H1 (cell line): ENCODE results near the gene ZNF366. TPM values are rescaled to one million over a fixed set of nuclear protein-coding genes. Genes with fewer than 3 reads are reported as not detected.

Experiments used
- CTCF ChIA-PET: fragments of 300-600 bp; sonication (Branson Sonifier 250); formaldehyde crosslinking; loops from one replicate; lab custom pipeline; 2021; ENCODE audit not compliant: partially characterized antibody; lab: Charles Lee
- POLR2A ChIA-PET: fragments of 300-600 bp; sonication (Branson Sonifier 250); formaldehyde crosslinking; loops from one replicate; lab custom pipeline; 2021; ENCODE audit warnings: inconsistent platforms; ENCODE audit not compliant: partially characterized antibody; lab: Charles Lee
- DNase-seq, 2 experiments: peaks; one replicate each; pipeline versions ENCODE4 v3.0.0 to v3.0.0-alpha.2; 2010 to 2022; ENCODE audit warnings: low spot score in 2 of 2, low read depth in 1 of 2, mixed read lengths in 1 of 2
- FAIRE-seq: peaks from 2 replicates; lab custom pipeline; 2011; peaks lifted over from hg19 to GRCh38; lab: Jason Lieb, UNC
- H2AFZ ChIP-seq: 2 replicates; pipeline ENCODE4 v1.8.1; 2012; ENCODE audit warnings: low read length, inconsistent platforms
- H2AK5ac ChIP-seq: 2 replicates; pipeline ENCODE4 v1.6.1; 2013; ENCODE audit warnings: low read depth, low read length
- H2BK120ac ChIP-seq: replicated peaks from 2 replicates; pipeline ENCODE3; 2013; ENCODE audit warnings: low read depth, low read length, inconsistent platforms
- H2BK12ac ChIP-seq: 2 replicates; pipeline ENCODE4 v1.6.1; 2013; ENCODE audit warnings: low read depth, low read length
- H2BK15ac ChIP-seq: 2 replicates; pipeline ENCODE4 v1.6.1; 2013; ENCODE audit warnings: low read length
- H2BK20ac ChIP-seq: 2 replicates; pipeline ENCODE4 v1.6.1; 2013; ENCODE audit warnings: low read length
- H2BK5ac ChIP-seq: 2 replicates; pipeline ENCODE4 v1.6.1; 2013; ENCODE audit warnings: low read depth, low read length
- H3K14ac ChIP-seq: 2 replicates; pipeline ENCODE4 v1.6.1; 2013; ENCODE audit warnings: inconsistent platforms; ENCODE audit not compliant: insufficient read length
- H3K18ac ChIP-seq: 2 replicates; pipeline ENCODE4 v1.6.1; 2013; ENCODE audit warnings: low read length; ENCODE audit errors: extremely low read depth
- H3K23ac ChIP-seq: 2 replicates; pipeline ENCODE4 v1.6.1; 2013; ENCODE audit warnings: inconsistent platforms; ENCODE audit not compliant: insufficient read length
- H3K23me2 ChIP-seq: 2 replicates; pipeline ENCODE4 v1.6.1; 2013; ENCODE audit warnings: low read depth, low read length
- H3K27ac ChIP-seq: 2 replicates; pipeline ENCODE4 v1.6.1; 2011; ENCODE audit warnings: low read depth, low read length, inconsistent platforms
- H3K27me3 ChIP-seq, 4 experiments: replicated peaks in 1 of 4; 1 replicate in 1 of 4; 2 replicates in 3 of 4; pipeline versions ENCODE4 v1.6.1 to v1.8.1; 2011 to 2013; ENCODE audit warnings: low read length in 3 of 4, mild to moderate bottlenecking in 3 of 4, inconsistent platforms in 2 of 4, mixed read lengths in 2 of 4, moderate library complexity in 1 of 4; ENCODE audit not compliant: control insufficient read depth in 3 of 4, insufficient read depth in 3 of 4; ENCODE audit errors: extremely low read depth in 1 of 4
- H3K36me3 ChIP-seq, 4 experiments: 2 replicates each; pipeline versions ENCODE4 v1.6.1 to v1.8.1; 2011 to 2013; ENCODE audit warnings: mild to moderate bottlenecking in 4 of 4, low read length in 3 of 4, moderate library complexity in 2 of 4, control low read depth in 1 of 4, inconsistent platforms in 1 of 4; ENCODE audit not compliant: insufficient read depth in 4 of 4, control insufficient read depth in 2 of 4
- H3K4ac ChIP-seq: replicated peaks from 2 replicates; pipeline ENCODE3; 2013; ENCODE audit warnings: low read length, low read depth, mixed read lengths, inconsistent platforms; ENCODE audit not compliant: insufficient read length
- H3K4me1 ChIP-seq, 4 experiments: replicated peaks in 1 of 4; 1 replicate in 1 of 4; 2 replicates in 3 of 4; pipeline versions ENCODE4 v1.6.1 to v1.8.1; 2011 to 2013; ENCODE audit warnings: low read length in 3 of 4, inconsistent platforms in 2 of 4, mixed read lengths in 1 of 4; ENCODE audit not compliant: insufficient read depth in 4 of 4, control insufficient read depth in 3 of 4
- H3K4me2 ChIP-seq, 2 experiments: 2 replicates each; pipeline versions ENCODE4 v1.6.1 to v1.8.1; 2011 to 2013; ENCODE audit warnings: low read depth in 2 of 2, low read length in 2 of 2, control low read depth in 1 of 2, inconsistent platforms in 1 of 2, mild to moderate bottlenecking in 1 of 2; ENCODE audit not compliant: insufficient read depth in 1 of 2
- H3K4me3 ChIP-seq, 4 experiments: fragments of 200-600, 300-600 bp in 1 of 4; sonication (generic), shearing (Covaris generic), sonication (Bioruptor Twin) in 1 of 4; 2 replicates each; pipeline versions ENCODE4 v1.5.1 to v1.8.1; 2011 to 2016; ENCODE audit warnings: low read length in 4 of 4, low read depth in 3 of 4, control low read depth in 2 of 4, inconsistent platforms in 2 of 4, mild to moderate bottlenecking in 2 of 4, mixed read lengths in 1 of 4, moderate library complexity in 1 of 4; ENCODE audit not compliant: insufficient read depth in 2 of 4; ENCODE audit errors: extremely low read depth in 1 of 4
- H3K56ac ChIP-seq: replicated peaks from 2 replicates; pipeline ENCODE3; 2013; ENCODE audit warnings: low read depth, mild to moderate bottlenecking, mixed read lengths, low read length, inconsistent platforms; ENCODE audit not compliant: insufficient read length
- H3K79me1 ChIP-seq: 2 replicates; pipeline ENCODE4 v1.6.1; 2013; ENCODE audit warnings: low read depth, low read length, control low read depth
- H3K79me2 ChIP-seq, 2 experiments: 2 replicates each; pipeline versions ENCODE4 v1.6.1 to v1.8.1; 2012 to 2013; ENCODE audit warnings: low read length in 2 of 2, mild to moderate bottlenecking in 2 of 2, inconsistent platforms in 1 of 2; ENCODE audit not compliant: insufficient read depth in 2 of 2, control insufficient read depth in 1 of 2
- H3K9ac ChIP-seq, 4 experiments: replicated peaks in 1 of 4; 1 replicate in 1 of 4; 2 replicates in 3 of 4; pipeline versions ENCODE4 v1.6.1 to v1.8.1; 2011 to 2013; ENCODE audit warnings: low read depth in 3 of 4, low read length in 3 of 4, control low read depth in 2 of 4, mild to moderate bottlenecking in 2 of 4, moderate library complexity in 2 of 4, inconsistent platforms in 1 of 4; ENCODE audit errors: extremely low read depth in 1 of 4
- H3K9me3 ChIP-seq, 2 experiments: 2 replicates each; pipeline versions ENCODE4 v1.6.1 to v1.8.1; 2012 to 2013; ENCODE audit warnings: mild to moderate bottlenecking in 2 of 2, moderate library complexity in 2 of 2, control low read depth in 1 of 2, inconsistent platforms in 1 of 2, low read depth in 1 of 2, low read length in 1 of 2, mixed read lengths in 1 of 2; ENCODE audit not compliant: insufficient read depth in 2 of 2
- H4K20me1 ChIP-seq, 2 experiments: replicated peaks in 1 of 2; 2 replicates each; pipeline versions ENCODE3 to v1.8.1; 2011 to 2013; ENCODE audit warnings: inconsistent platforms in 2 of 2, low read length in 2 of 2, mild to moderate bottlenecking in 1 of 2; ENCODE audit not compliant: insufficient read depth in 2 of 2, control insufficient read depth in 1 of 2
- H4K5ac ChIP-seq: 2 replicates; pipeline ENCODE4 v1.6.1; 2013; ENCODE audit warnings: low read length, low read depth, mixed read lengths, inconsistent platforms; ENCODE audit not compliant: insufficient read length
- H4K8ac ChIP-seq: 2 replicates; pipeline ENCODE4 v1.8.0; 2013; ENCODE audit warnings: mild to moderate bottlenecking, moderate library complexity, low read length, inconsistent platforms; ENCODE audit not compliant: insufficient read depth; ENCODE audit errors: extremely low read depth
- H4K91ac ChIP-seq: replicated peaks from 2 replicates; pipeline ENCODE3; 2013; ENCODE audit warnings: low read length, mixed read lengths, inconsistent platforms; ENCODE audit not compliant: insufficient read length
- ASH2L ChIP-seq: fragments of 200-600, 300-600 bp; sonication (generic); IDR thresholded peaks from one replicate; pipeline ENCODE4 v1.7.1; 2017; ENCODE audit warnings: low read length
- CBX8 ChIP-seq: fragments of 300-800, 300-1000 bp; sonication (generic); IDR thresholded peaks from 2 replicates; pipeline ENCODE4 v1.7.1; 2016; ENCODE audit warnings: low read depth, low read length, borderline replicate concordance
- CHD1 ChIP-seq: IDR thresholded peaks from 2 replicates; pipeline ENCODE4 v1.6.1; 2012; ENCODE audit warnings: low read depth, low read length, improper control_type of control experiment
- EGR1 ChIP-seq: IDR thresholded peaks from 2 replicates; pipeline ENCODE4 v1.6.1; 2011; ENCODE audit warnings: low read depth, low read length, borderline replicate concordance
- GTF2F1 ChIP-seq: IDR thresholded peaks from 2 replicates; pipeline ENCODE4 v1.6.1; 2012; ENCODE audit warnings: low read depth, low read length, improper control_type of control experiment, borderline replicate concordance
- JUN ChIP-seq: IDR thresholded peaks from 2 replicates; pipeline ENCODE4 v1.6.1; 2011; ENCODE audit warnings: low read depth, mild to moderate bottlenecking, improper control_type of control experiment, low read length
- MAFK ChIP-seq: IDR thresholded peaks from 2 replicates; pipeline ENCODE4 v1.6.1; 2012; ENCODE audit warnings: low read depth, mild to moderate bottlenecking, improper control_type of control experiment, low read length
- MAX ChIP-seq: IDR thresholded peaks from 2 replicates; pipeline ENCODE4 v1.6.1; 2012; ENCODE audit warnings: inconsistent platforms
- RFX5 ChIP-seq: IDR thresholded peaks from 2 replicates; pipeline ENCODE4 v1.6.1; 2011; ENCODE audit warnings: low read depth, low read length, improper control_type of control experiment, borderline replicate concordance
- RXRA ChIP-seq: IDR thresholded peaks from 2 replicates; pipeline ENCODE4 v1.6.1; 2011; ENCODE audit warnings: low read depth, mild to moderate bottlenecking, low read length, moderate library complexity; ENCODE audit not compliant: insufficient read depth
- SP4 ChIP-seq: IDR thresholded peaks from 2 replicates; pipeline ENCODE4 v1.6.1; 2012; ENCODE audit warnings: low read length, inconsistent platforms
- SRF ChIP-seq: IDR thresholded peaks from 2 replicates; pipeline ENCODE4 v1.6.1; 2011; ENCODE audit warnings: mild to moderate bottlenecking, low read depth, low read length, moderate library complexity
- SUZ12 ChIP-seq: fragments of 200-600 bp; sonication (generic); IDR thresholded peaks from 2 replicates; pipeline ENCODE4 v1.6.1; 2012; ENCODE audit warnings: mild to moderate bottlenecking, inconsistent platforms, low read length, moderate library complexity, mixed read lengths
- TEAD4 ChIP-seq: IDR thresholded peaks from 2 replicates; pipeline ENCODE4 v1.6.1; 2012; ENCODE audit warnings: low read depth, low read length, inconsistent platforms, mixed read lengths
- WGBS, 2 experiments: shearing (Covaris generic) in 1 of 2; methylation state at CpG; one replicate each; pipeline versions ENCODE4 v1.1.6 to v1.1.7; 2013 to 2015; ENCODE audit warnings: low lambda C conversion rate in 2 of 2, mixed read lengths in 2 of 2, inconsistent platforms in 1 of 2, low coverage in 1 of 2, missing lambda C conversion rate in 1 of 2; ENCODE audit not compliant: insufficient replicate concordance in 2 of 2, insufficient coverage in 1 of 2, insufficient read length in 1 of 2; ENCODE audit errors: extremely low coverage in 1 of 2, missing lambda C conversion rate in 1 of 2; 5-methylcytosine and 5-hydroxymethylcytosine counted together
- polyA plus RNA-seq, 7 experiments: library from polyadenylated mRNA; depleted of rRNA in 3 of 7; stranded (reverse) in 5 of 7; unstranded in 2 of 7; fragments of >200 nt in 5 of 7; fragments of 200-250 nt in 2 of 7; gene quantifications; 1 replicate in 5 of 7; 2 replicates in 1 of 7; 4 replicates in 1 of 7; pipeline versions ENCODE4 v1.2.1 to v1.2.3, GENCODE V29; 2011 to 2013; ENCODE audit warnings: missing spikeins in 2 of 7, mixed read lengths in 2 of 7
- total RNA-seq: library from RNA; stranded (reverse); fragmentation: NEBNext Ultra II Directional; extraction: Animal tissue kit (Norgen Biotek cat#: 25700); gene quantifications from 2 replicates; pipeline ENCODE4 v1.2.1, GENCODE V29; 2021

The ZNF366 gene
- total and polyA plus RNA-seq, 2 of the 8 experiments (the other 6 are each of a cell fraction or from before 2014, with no cell fraction given) = not detected

GRCh38 chr5:72452515-72453245, 54.5 kb downstream of the ZNF366 start:
- no peaks in the 10 kb centered on the region for H3K79me1 ChIP-seq
- ChIA-PET CTCF (interaction anchor here (0.6 to 1.9 kb wide), 5 partner anchors 11 to 71 kb away, joined by 3 to 8 read pairs (median 4); no protein-coding TSS in a partner anchor), POLR2A (no interaction called here)
- DNase-seq (no peak), FAIRE-seq (no peak)
- H3K18ac ChIP-seq = no peak overlapping the region
- no peak overlapping the region for H3K4ac ChIP-seq
- WGBS, 2 experiments = 85% methylated on average over 9 of the region's 9 CpGs; no CpG with 5 or more reads in 1 of the 2 experiments
- H3K56ac ChIP-seq = no peak overlapping the region
- H3K23me2 ChIP-seq = no peaks in the 10 kb centered on the region
- no peak overlapping the region for H3K14ac ChIP-seq
- H2AFZ ChIP-seq = peak overlapping the region; percentile 97
- H3K27ac ChIP-seq = no peak overlapping the region
- H3K36me3 ChIP-seq = no peaks in the 10 kb centered on the region
- no peak overlapping the region for H4K8ac ChIP-seq
- H3K4me3 ChIP-seq = no peak overlapping the region
- H4K91ac ChIP-seq = no peak overlapping the region
- no peaks in the 10 kb centered on the region for H3K79me2 ChIP-seq
- no peaks in the 10 kb centered on the region for H3K9me3 ChIP-seq
- no peak overlapping the region for H2BK5ac ChIP-seq
- no peak overlapping the region for H2BK15ac ChIP-seq
- no peak overlapping the region for H2BK12ac ChIP-seq
- no peak overlapping the region for H2AK5ac ChIP-seq
- no peak overlapping the region for H3K9ac ChIP-seq
- H2BK120ac ChIP-seq = no peak overlapping the region
- H2BK20ac ChIP-seq = no peak overlapping the region
- H3K23ac ChIP-seq = no peak overlapping the region
- no peaks in the 10 kb centered on the region for H4K20me1 ChIP-seq
- H3K4me1 ChIP-seq = peaks cover 0 to 6% (median 1%) of the 10 kb centered on the region in 4 experiments; a peak in 2 of 7 replicates
- H4K5ac ChIP-seq = no peak overlapping the region
- H3K4me2 ChIP-seq = no peak overlapping the region
- no peaks in the 10 kb centered on the region; a peak in 1 of 7 replicates for H3K27me3 ChIP-seq
- TF ChIP-seq EGR1 (no peak), SRF (no peak), SP4 (no peak), CHD1 (no peak), MAFK (no peak), RFX5 (no peak), RXRA (no peak), TEAD4 (no peak), ASH2L (no peak), GTF2F1 (no peak), SUZ12 (no peak), MAX (no peak), JUN (no peak), CBX8 (no peak)
